RWPE1 (cell line): Measurements from ENCODE around the gene DCBLD2.
"Not testable (repeated sequence)": the region's sequence is repeated elsewhere in the genome, so short reads cannot be mapped to it uniquely, and the experiment has no call there.

Source experiments
- CTCF ChIA-PET: fragments of 350-600 bp; sonication (Branson Sonifier 250); formaldehyde crosslinking; extraction: SDS; loops from one replicate; lab custom pipeline; 2021; lab: Yijun Ruan, JAX
- POLR2A ChIA-PET: fragments of 400-600 bp; formaldehyde crosslinking; extraction: SDS; loops from one replicate; lab custom pipeline; 2020; ENCODE audit warnings: antibody characterized with exemption; ENCODE audit not compliant: low non-redundant PET; lab: Yijun Ruan, JAX
- DNase-seq: peaks from one replicate; pipeline ENCODE4 v3.0.0; 2012; ENCODE audit warnings: low spot score
- H3K27ac ChIP-seq: fragments of 450-650 bp; 2 replicates; pipeline ENCODE4 v1.5.1; 2017
- TF ChIP-seq, protein P1 (sequence below): fragments of 450-650 bp; conservative IDR thresholded peaks from 2 replicates; pipeline ENCODE4 v1.5.1; 2017; ENCODE audit warnings: low read depth, mild to moderate bottlenecking

DCBLD2 gene

DNA sequence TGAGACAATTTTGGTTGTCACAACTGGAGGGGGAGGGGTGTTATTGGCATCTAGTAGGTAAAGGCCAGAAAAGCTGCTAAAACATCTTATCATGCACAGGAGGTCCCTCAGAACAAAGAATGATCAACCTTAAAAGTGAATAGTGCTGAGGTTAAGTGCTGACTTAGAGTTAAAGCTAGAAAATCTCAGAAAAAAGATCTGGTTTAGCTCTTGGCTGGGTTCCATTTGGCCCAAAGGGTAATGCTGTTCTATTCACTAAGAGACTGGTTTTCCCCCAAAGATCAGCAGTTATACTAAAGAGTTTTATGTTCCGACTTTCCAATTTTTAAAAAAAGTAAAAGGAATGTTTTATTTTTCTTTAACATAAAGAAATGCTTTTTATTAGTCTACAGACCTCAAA is 15.6 kb downstream of the DCBLD2 start:
- H3K27ac ChIP-seq: no peak overlapping the region
- TF ChIP-seq, protein P1, sequence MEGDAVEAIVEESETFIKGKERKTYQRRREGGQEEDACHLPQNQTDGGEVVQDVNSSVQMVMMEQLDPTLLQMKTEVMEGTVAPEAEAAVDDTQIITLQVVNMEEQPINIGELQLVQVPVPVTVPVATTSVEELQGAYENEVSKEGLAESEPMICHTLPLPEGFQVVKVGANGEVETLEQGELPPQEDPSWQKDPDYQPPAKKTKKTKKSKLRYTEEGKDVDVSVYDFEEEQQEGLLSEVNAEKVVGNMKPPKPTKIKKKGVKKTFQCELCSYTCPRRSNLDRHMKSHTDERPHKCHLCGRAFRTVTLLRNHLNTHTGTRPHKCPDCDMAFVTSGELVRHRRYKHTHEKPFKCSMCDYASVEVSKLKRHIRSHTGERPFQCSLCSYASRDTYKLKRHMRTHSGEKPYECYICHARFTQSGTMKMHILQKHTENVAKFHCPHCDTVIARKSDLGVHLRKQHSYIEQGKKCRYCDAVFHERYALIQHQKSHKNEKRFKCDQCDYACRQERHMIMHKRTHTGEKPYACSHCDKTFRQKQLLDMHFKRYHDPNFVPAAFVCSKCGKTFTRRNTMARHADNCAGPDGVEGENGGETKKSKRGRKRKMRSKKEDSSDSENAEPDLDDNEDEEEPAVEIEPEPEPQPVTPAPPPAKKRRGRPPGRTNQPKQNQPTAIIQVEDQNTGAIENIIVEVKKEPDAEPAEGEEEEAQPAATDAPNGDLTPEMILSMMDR: no peak
- no peak for DNase-seq
- ChIA-PET POLR2A (no interaction called here), CTCF (interaction anchor here (1.0 kb wide), 1 partner anchor 108 kb away, joined by 3 read pairs; no protein-coding TSS in a partner anchor)

DNA sequence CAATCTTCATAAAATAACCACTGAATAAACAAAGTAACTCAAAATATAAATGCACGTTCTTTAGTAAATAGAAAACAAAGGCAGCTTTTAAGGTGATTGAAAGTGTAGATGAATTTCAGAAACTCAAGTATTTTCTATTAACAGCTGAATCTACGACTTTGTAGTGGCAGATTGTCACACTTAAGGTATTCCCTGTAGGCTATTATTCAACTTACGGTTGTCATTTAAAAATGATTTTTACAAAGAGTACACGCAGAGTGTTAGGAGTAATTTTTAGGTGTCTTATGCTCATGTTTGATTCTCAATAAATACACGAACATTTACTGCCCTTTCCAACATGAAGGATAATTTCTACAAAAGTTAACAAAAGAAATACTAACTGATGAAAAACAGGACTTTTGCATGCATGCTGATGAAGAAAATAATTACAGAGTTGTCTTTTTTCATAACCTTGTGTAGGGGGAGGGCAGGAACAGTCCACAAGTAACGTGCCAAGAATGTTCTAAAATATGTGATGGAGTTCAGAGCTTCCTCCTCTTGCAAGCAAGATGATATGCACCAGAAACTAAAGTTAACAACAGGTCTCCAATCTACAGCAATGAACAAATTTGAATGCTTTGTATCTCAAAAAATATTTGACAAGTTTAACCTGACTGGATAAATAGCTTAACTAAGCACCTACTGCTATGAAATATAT is 16.7 kb downstream of the DCBLD2 start:
- TF ChIP-seq, protein P1: no peak
- H3K27ac ChIP-seq: no peak overlapping the region
- ChIA-PET POLR2A (no interaction called here), CTCF (no interaction called here)
- no peak for DNase-seq

DNA sequence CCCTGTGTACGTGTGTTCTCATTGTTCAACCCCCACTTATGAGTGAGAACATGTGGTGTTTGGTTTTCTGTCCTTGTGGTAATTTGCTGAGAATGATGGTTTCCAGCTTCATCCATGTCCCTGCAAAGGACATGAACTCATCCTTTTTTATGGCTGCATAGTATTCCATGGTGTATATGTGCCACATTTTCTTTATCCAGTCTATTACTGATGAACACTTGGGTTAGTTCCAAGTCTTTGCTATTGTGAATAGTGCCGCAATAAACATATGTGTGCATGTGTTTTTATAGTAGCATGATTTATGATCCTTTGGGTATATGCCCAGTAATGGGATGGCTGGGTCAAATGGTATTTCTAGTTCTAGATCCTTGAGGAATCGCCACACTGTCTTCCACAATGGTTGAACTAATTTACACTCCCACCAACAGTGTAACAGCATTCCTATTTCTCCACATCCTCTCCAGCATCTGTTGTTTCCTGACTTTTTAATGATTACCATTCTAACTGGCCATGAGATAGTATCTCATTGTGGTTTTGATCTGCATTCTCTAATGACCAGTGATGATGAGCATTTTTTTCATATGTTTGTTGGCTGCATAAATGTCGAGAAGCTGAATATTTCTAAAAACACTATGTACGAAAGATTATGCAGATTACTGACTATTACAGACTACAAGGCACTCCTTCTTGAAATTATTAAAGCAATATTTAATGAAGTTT is 18.7 kb downstream of the DCBLD2 start:
- H3K27ac ChIP-seq, POLR2A ChIA-PET, CTCF ChIA-PET, DNase-seq: not testable (repeated sequence)

DNA sequence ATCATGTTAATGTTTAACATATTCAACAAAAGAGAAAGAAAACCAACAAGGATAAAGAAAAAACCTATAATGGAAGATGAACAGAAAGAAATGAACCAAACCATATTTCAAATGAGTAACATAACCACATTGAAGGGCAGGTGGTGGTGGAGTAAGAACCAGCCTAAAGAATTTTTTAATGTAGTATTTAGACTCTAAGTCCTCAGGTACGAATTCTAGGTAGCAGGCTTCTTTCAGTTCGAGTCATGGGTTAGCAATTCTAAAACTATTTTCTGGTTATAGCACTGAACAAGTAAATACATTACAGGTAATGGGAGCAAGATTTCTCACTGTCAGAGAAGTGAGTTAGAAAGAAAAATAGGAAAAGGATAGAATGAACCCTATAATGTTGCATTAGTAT is 24.4 kb downstream of the DCBLD2 start:
- DNase-seq: no peak
- TF ChIP-seq, protein P1: no peak
- no peak overlapping the region for H3K27ac ChIP-seq
- ChIA-PET CTCF (no interaction called here), POLR2A (no interaction called here)

DNA sequence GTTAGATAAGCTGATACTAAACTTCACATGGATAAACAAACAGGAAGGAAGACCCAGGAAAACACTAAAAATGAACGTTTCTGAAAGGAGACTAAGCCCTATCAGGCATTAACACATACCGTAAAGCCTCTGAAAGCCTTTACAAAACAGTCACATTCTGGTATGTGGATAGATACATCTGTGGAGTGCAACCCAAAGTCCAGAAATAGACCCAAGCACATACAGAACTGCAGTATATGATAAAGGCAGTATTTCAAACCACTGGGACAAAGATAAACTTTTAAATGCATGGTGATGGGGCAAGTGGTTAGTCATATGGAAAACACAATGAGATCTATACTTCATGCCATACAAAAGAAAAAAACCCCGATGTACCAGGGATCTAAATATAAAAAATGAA is 26.0 kb downstream of the DCBLD2 start:
- CTCF ChIA-PET: no interaction called here
- H3K27ac ChIP-seq: no peak overlapping the region
- TF ChIP-seq, protein P1: no peak
- POLR2A ChIA-PET: no interaction called here
- no peak for DNase-seq

DNA sequence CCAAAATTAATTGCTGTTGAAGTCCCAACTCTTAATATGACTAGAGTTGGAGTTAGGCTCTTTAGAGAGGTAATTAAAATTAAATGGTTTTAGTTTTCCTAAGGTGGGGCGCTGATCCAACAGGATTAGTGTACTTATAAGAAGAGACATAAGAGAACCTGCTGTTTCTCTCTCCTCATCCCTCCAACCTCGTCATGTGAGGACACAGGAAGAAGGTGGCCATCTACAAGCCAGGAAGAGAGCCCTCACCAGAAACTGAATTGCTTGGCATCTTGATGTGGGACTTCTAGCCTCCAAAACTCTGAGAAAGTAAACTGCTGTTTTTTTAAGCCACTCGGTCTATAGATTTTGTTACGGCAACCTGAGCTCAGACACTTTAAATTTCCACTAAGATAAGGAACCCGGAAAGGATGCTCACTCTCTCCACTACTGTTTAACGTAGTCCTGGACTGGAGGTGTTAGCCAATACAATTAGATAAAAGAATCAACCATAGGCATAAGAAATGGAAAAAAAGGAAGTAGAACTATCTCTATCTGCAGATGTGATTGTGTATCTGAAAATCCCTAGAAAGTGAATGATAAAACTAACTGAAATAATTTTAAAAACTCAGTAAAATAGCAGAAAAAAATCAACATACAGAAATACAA is 26.8 kb downstream of the DCBLD2 start:
- ChIA-PET POLR2A (no interaction called here), CTCF (no interaction called here)
- TF ChIP-seq, protein P1: no peak
- DNase-seq: no peak
- H3K27ac ChIP-seq: no peak overlapping the region
